Loucy (cell line): Measurements from ENCODE around the gene MOK.

Source experiments
- EZH2phosphoT487 ChIP-seq: fragments of 200-600 bp; IDR thresholded peaks from 2 replicates; pipeline ENCODE4 v1.6.1; 2018; ENCODE audit warnings: antibody characterized with exemption, mild to moderate bottlenecking, moderate library complexity, borderline replicate concordance
- TF ChIP-seq, protein P1 (sequence below): fragments of 200-600 bp; sonication (generic); conservative IDR thresholded peaks from 2 replicates; pipeline ENCODE4 v1.5.1; 2014; ENCODE audit warnings: mild to moderate bottlenecking, antibody characterized with exemption, low read length

DNA sequence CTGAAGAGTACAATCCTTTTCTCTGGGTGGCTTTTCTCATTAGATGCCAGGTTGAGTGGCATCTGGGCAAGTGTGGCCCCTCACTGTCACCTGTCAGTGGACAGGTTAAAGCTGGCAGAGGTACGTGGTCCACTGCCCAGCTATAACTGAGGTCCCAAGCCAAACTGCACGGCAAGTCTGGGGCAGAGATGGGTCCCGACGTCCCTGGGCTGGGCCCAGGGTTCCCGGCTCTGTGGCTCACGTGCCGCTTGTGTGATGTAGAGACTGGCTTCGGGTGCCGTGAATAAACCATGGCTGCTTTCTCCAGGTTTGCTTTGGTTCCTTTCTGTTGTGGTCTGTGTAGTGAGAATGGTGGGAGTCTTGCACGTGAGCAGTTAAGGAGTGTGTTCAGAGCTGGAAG is 87.6 kb downstream of the MOK start:
- TF ChIP-seq, protein P1, sequence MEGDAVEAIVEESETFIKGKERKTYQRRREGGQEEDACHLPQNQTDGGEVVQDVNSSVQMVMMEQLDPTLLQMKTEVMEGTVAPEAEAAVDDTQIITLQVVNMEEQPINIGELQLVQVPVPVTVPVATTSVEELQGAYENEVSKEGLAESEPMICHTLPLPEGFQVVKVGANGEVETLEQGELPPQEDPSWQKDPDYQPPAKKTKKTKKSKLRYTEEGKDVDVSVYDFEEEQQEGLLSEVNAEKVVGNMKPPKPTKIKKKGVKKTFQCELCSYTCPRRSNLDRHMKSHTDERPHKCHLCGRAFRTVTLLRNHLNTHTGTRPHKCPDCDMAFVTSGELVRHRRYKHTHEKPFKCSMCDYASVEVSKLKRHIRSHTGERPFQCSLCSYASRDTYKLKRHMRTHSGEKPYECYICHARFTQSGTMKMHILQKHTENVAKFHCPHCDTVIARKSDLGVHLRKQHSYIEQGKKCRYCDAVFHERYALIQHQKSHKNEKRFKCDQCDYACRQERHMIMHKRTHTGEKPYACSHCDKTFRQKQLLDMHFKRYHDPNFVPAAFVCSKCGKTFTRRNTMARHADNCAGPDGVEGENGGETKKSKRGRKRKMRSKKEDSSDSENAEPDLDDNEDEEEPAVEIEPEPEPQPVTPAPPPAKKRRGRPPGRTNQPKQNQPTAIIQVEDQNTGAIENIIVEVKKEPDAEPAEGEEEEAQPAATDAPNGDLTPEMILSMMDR: no peak
- no peak for TF ChIP-seq EZH2phosphoT487
